DMS53 treated with DMSO at 0.1 percent for 48 hours (cell line): ENCODE measurements around the gene MKNK2.
"Not testable (repeated sequence)": the region's sequence is repeated elsewhere in the genome, so short reads cannot be mapped to it uniquely, and the experiment has no call there.

ENCODE experiments used
- DNase-seq: peaks from one replicate; lab custom pipeline; 2025; ENCODE audit not compliant: unreplicated experiment; lab: John Stamatoyannopoulos, UW

MKNK2 gene

GRCh38 chr19:2044709-2045500 lies 6.1 kb downstream of the MKNK2 start:
- DNase-seq: no peak

DNA sequence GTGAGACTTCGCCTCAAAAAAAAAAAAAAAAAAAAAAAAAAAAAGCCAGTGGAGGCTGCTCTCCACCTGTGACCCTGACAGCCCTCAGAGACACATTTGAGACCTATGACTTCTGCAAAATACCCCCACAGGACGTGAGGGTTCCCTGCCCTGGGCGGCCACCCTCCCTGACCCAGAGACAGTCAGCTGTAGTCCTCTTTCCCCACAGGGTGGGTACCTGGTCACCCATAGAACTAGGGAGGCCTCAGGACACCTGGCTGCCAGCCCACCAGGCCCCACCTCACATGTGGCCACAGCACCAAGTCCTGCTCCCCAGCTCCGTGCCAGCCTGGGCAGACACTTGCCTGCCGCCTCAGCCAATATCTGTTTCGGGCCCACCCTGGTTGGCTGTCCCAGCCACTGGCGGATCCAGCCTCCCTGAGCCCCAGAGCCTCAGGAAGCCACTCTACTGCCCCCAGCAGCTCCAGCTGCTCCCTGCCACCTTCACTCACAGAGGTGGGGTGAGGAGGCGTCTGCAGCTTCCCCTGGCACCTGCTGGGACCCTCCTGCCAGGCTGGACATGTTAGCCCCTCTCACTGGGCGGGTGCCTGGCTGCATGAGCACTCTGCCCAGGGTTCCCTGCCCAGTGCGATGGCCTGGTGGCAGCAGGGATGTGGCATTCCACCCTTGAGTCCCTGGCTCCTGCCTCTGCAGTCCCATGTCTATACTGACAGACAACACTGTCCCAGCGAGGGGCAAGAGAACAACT lies 6.9 kb downstream of the MKNK2 start:
- no peak for DNase-seq

- no peak for DNase-seq
These were observed 7.8 kb downstream of the MKNK2 start for GRCh38 chr19:2043251-2043641.

DNA sequence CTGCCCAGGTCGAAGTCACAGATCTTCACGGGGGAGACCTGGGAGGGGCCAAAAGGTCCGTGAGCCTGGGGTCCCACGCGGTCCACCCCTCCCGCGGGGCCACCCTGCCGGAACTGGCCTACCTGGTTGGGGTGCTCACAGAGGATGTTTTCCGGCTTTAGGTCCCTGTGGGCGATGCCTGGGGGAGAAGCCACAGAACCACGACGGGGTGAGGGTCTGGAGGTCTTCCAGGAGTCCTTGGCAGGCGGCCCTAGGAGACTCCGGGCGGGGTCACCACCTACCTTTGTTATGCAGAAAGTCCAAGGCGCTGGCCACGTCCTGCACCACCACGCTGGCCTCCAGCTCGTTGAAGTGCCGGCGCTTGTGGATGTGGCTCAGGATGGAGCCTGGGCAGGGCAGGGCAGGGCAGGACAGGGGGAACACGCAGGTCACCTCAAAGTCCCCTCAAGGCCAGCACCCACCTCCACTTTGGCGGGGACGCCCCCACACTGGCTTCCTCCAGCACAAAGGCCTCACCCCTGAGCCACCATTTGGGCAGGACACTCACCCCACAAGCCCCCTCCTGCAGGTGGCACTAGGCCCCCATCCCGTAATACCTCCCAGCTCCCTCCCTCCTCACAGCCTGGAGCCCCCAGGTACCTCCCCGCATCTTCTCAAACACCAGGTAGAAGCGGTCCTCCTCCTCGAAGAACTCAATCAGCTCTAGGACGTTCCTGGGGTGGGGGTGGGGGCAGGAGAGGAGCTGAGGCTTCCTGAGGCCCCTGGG lies 8.4 kb downstream of the MKNK2 start:
- no peak for DNase-seq

DNA sequence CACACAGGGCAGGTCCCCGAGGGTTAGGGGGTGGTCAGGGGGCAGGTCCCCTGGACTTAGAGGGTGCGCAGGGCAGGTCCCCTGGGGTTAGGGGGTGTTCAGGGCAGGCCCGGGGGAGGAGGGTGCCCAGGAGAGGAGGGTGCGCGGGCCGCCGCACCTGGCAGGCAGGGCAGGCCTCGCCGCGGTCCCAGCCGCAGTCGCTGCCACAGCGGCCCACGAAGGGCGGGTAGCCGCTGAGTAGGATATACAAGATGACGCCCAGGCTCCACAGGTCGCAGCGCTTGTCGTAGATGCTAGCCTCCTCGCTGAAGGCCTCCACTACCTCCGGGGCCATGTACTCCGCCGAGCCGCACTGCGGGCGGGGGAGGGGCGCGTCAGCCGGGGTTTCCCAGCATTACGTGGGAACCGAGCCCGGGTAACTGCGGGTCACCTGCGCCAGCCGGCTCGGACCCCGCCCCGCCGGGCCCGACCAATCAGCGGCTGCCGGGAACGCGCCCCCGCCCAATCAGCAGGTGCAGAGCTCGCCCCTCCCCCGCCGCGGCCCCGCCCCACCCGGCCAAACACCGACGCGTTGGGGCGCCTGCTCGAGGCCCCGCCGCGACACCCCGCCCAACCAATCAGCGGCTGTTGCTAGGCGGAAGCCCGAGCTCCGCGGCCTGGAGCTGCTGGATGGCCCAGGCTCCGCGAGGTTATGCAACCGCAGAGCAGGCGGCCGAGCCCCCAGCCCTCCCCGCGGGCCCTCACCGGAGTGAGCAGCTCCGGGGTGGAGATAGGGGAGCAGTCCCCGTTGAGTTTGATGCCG lies 9.2 kb downstream of the MKNK2 start:
- peak; percentile 76 for DNase-seq

DNA sequence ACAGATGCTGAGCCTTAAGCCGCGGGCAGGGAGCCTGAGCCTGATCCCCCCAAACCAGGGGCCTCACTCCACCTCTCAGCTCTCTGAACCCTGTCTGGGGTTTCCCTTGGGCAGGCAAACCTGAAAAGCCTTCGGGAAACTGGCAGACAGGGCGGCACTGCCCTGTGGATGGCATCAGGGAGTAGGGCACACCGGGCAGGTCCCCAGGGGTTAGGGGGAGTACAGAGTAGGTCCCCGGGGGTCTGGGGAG lies 9.7 kb downstream of the MKNK2 start:
- DNase-seq: no peak

- no peak for DNase-seq
These were observed 10.2 kb downstream of the MKNK2 start for GRCh38 chr19:2040647-2041432.

GRCh38 chr19:2039959-2040646 lies 10.9 kb downstream of the MKNK2 start:
- DNase-seq: no peak

DNA sequence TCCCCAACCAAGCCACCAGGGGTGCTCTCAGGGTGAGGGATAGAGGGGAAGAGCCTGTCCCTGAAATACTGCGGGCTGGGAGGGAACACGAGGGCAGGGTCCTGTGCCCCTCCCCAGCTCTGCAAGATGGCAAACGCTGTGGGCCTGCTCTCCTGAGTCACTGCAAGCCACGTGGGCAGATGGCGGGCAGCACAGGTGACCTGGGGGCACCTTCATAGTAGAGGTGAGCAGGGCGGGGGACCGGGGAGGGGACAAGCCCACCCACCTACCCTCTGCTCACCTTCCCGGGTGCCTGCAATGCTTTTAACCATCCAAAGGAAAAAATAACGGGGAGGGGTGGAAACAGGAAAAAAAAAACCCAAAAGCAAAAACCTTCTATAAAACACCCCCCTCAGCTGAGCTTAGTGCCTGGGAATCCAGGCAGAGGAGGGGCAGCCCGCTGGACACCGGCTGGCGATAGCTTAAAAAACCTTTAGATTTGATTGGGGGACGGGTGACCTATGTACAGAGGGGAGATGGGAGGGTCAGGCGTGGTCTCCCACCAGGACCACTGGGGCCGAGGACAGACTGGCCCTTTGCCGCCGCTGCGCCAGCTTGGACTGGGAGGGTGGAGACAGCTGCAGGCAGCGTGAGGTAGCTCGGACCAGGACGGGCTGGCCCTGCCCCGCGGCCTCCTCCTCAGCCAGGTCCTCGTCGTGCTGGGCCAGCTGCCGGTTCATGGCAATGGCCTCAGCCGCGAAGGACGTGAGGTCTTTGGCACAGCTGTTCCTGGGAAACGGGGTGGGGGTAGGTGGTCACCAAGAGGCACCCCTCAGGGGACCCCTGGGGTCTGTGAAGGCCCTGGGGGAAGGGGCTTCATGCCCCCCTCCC lies 11.7 kb downstream of the MKNK2 start:
- no peak for DNase-seq

DNA sequence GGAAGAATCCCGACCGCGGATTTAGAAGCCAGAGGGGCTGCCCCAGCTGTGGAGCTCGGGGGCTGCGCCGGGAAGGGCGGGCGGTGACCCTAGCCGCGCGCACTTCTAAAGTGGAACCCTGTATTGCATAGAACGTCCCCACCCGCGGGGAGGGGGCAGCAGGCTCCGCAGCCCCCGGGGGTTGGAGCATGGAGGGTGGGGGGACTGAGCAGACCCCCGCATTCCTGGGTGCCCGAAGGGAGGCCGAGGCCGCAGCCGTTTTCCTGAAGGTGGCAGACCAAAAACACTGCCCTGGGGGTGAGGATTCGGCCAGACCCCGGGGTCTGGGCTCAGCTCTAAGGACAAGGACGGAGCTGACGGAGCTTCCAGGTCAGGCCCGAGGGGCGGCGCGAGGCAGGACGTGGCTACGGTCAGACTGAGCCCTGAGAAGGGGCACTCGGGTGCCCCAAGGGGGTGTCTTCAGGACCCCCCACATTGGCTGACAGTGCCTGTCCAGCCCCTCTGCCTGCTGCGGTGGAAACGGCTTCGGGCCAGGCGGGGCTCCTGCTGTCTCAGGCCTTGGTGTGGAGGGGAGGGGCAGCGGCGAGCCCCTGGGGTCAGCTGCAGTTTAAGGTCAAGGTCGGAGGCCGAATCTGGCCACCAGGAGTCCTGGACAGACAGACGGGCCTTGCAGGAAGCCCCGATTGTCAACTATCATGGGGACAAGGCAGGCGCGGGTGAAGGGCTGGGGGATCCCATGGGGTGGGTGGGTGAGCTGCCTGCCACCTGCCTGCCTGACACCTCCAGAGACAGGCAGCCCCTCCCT lies 12.6 kb downstream of the MKNK2 start:
- no peak for DNase-seq

DNA sequence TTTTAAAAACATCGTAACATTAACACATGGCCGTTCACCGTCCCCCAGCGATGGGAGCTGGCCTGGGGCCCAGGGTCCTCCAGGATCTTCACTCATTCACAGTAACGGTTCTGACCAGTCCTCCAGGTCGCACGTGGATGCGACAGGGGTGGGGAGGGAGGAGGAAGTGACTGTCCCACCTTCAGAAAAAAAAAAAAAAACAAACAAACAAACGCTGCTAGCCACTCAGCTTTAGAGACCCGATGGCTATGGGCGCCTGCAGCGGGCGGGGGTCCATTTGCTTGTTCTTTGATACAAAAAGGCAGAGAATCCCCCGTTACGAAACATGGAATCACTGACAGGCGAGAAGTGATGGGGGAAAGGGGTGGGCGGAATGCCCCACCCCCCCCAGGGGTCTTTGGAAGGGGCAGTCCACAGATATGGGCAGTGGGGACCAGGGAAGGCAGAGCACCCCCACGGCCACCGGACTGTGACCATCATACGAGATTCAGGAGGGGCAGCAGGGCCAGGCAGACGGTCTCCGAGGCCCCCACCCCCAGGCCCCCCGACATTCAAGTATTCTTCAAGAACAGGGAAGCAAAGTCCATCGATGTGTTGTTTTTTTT lies 13.3 kb downstream of the MKNK2 start:
- no peak for DNase-seq

DNA sequence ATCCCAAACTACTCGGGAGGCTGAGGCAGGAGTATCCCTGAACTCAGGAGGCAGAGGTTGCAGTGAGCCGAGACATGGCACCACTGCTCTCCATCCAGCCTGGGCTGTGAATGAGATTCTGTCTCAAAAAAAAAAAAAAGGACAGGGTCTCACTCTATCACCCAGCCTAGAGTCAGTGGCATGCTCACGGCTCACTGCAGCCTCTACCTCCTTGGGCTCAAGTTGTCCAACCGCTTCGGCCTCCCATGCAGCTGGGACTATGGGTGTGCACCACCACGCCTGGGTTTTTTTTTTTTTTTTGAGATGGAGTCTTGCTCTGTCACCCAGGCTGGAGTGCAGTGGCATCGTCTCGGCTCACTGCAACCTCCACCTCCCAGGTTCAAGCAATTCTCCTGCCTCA lies 14.6 kb downstream of the MKNK2 start:
- no peak for DNase-seq

DNA sequence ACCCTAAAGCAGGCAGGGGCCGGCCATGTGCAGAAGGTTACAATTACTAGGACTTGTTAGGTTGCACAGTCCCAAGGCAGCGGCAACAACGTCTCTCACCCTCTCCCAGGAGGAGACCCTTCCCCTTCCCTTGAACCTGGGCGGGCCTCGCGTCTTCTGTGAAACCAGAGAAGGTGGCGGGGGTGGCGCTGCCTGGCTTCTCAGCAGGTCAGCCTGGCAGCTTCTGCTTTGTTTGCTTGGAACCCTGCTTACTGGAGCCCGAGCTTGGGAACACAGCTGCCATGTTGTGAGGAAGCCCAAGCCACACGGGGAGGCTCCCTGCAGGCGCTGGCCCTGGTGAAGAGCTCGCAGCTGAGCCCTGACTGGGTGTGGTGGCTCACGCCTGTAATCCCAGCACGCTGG lies 15.5 kb downstream of the MKNK2 start:
- DNase-seq: no peak

- no peak for DNase-seq
These were observed 16.1 kb downstream of the MKNK2 start for GRCh38 chr19:2034729-2035589.

GRCh38 chr19:2034253-2034652 lies 16.8 kb downstream of the MKNK2 start:
- DNase-seq: not testable (repeated sequence)

DNA sequence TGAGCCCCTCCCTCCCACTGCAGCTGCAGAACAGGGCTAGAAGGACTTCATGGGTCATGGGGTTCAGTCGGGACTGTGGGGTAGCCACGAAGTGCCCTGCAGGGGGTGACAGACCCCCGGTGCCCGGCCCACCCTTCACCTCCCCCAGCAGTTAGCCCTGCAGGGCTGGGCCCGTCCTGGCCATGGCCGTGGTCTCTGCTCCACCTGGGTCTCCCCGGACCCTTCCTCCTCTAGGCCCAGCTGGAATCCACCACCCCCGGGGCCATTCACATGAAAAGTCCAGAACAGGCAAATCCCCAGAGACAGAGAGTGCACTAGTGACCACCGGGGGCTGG lies 17.3 kb downstream of the MKNK2 start:
- DNase-seq: no peak
